Right lobe of liver (tissue), 4 donors: Measurements from ENCODE around the gene NUP210.

Source experiments
- CTCF ChIP-seq, 4 donors: fragments of 200-600 bp in 3 of 4; fragments of 450-650 bp in 1 of 4; IDR thresholded peaks; one replicate each; pipeline versions ENCODE4 v1.5.1 to v1.8.0; 2016 to 2022; ENCODE audit warnings: antibody characterized with exemption in 4 of 4, mild to moderate bottlenecking in 2 of 4
- POLR2A ChIP-seq: fragments of 450-650 bp; IDR thresholded peaks from one replicate; pipeline ENCODE4 v1.6.1; 2017; ENCODE audit warnings: antibody characterized with exemption, mild to moderate bottlenecking
- donor health status: DM: no; HTN: no; CAD: no.
- donor health status: DM: no; HTN: no; CAD: no.
- donor health status: DM: no; HTN: yes; CAD: no.

DNA sequence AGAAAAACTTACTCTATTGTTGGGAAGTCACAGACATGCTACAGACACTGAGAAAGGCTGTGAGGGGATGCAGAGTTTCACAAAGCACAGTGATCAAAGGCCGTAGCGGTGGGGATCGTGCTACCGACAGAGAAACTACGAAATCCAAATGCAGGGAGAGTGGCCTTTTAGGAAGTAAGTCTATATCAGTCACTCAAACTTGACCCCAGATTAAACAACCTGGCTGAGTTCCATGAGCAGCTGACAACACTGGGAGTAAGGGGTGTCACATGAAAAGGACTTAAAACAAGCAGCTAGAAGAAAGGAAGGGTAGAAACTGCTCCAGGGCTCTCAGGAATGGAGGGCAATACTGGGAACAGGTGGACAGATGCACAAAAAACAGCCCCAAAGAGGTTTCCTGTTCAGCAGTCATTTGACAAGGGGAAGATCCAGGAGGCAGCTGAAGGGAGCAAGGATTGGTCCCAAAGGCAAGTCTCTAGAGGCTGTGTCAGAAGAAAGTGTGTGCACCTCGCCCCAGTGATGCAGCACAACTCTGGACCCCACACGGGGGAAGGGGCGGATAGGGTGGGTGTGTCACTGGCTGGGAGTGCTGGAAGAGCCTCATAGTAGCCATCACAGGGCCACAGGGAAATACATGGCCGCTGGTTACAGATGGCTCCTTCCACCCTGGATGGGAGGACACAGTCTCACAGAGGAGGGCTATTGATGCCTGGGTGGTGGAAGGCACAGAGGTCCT is 39.7 kb upstream of the NUP210 start:
- TF ChIP-seq CTCF (IDR thresholded peaks at IDR 0.05) (no peak), POLR2A (no peak)
